SU-DHL-6 (cell line): ENCODE results near the gene MTHFD1.

Experiments used
- H2AFZ ChIP-seq: fragments of 200-600 bp; sonication (generic); 2 replicates; pipeline ENCODE4 v1.6.1; 2014; ENCODE audit warnings: low read depth, mild to moderate bottlenecking, moderate library complexity, mixed read lengths, antibody characterized with exemption, low read length; ENCODE audit not compliant: severe bottlenecking
- H3F3A ChIP-seq: fragments of 200-600 bp; shearing (Covaris generic); 2 replicates; pipeline ENCODE4 v1.6.0; 2016; ENCODE audit warnings: antibody characterized with exemption, mild to moderate bottlenecking; ENCODE audit not compliant: insufficient read depth
- H3K27ac ChIP-seq: fragments of 200-600 bp; sonication (generic); 2 replicates; pipeline ENCODE4 v1.5.1; 2016; ENCODE audit warnings: low read depth, mild to moderate bottlenecking, low read length, moderate library complexity, mixed read lengths
- H3K27me3 ChIP-seq: fragments of 200-600 bp; sonication (generic), shearing (Covaris generic); 2 replicates; pipeline ENCODE4 v1.6.0; 2014; ENCODE audit warnings: mild to moderate bottlenecking, low read length
- H3K36me3 ChIP-seq: fragments of 200-600 bp; sonication (generic); 2 replicates; pipeline ENCODE4 v1.6.1; 2014; ENCODE audit warnings: mild to moderate bottlenecking, low read length, mixed read lengths
- H3K4me2 ChIP-seq: fragments of 300-600, 200-600 bp; shearing (Covaris generic), sonication (generic); 2 replicates; pipeline ENCODE4 v1.6.0; 2014; ENCODE audit warnings: low read length, low read depth, mild to moderate bottlenecking; ENCODE audit not compliant: poor library complexity, severe bottlenecking
- H3K4me3 ChIP-seq: fragments of 200-600 bp; sonication (generic); 2 replicates; pipeline ENCODE4 v1.5.1; 2014; ENCODE audit warnings: antibody characterized with exemption, low read length, mild to moderate bottlenecking, mixed read lengths; ENCODE audit not compliant: insufficient read depth, poor library complexity, severe bottlenecking
- H3K79me2 ChIP-seq: fragments of 200-600 bp; sonication (generic); 2 replicates; pipeline ENCODE4 v1.6.1; 2014; ENCODE audit warnings: mild to moderate bottlenecking, low read length, moderate library complexity; ENCODE audit not compliant: insufficient read depth
- H3K9ac ChIP-seq: fragments of 200-600 bp; sonication (generic); 2 replicates; pipeline ENCODE4 v1.7.0; 2014; ENCODE audit warnings: mild to moderate bottlenecking, low read length
- H3K9me2 ChIP-seq: fragments of 200-600 bp; sonication (generic); replicated peaks from 2 replicates; pipeline ENCODE4 v1.6.1; 2014; ENCODE audit warnings: low read length; ENCODE audit not compliant: insufficient read depth
- H3K9me3 ChIP-seq: fragments of 200-600 bp; sonication (generic); 2 replicates; pipeline ENCODE4 v1.6.1; 2014; ENCODE audit warnings: low read length, mixed read lengths; ENCODE audit not compliant: insufficient read depth
- H4K20me1 ChIP-seq: fragments of 200-600 bp; sonication (generic); 2 replicates; pipeline ENCODE4 v1.6.1; 2014; ENCODE audit warnings: low read depth, mild to moderate bottlenecking, antibody characterized with exemption, low read length, moderate library complexity, mixed read lengths
- EZH2phosphoT487 ChIP-seq: fragments of 200-600 bp; sonication (generic), shearing (Covaris generic); conservative IDR thresholded peaks from 2 replicates; pipeline ENCODE4 v1.6.1; 2018; ENCODE audit warnings: mild to moderate bottlenecking, antibody characterized with exemption, low read length, moderate library complexity, mixed read lengths
- TF ChIP-seq, protein P1 (sequence below): fragments of 200-600 bp; sonication (generic); IDR thresholded peaks from one replicate; pipeline ENCODE4 v1.5.1; 2017; ENCODE audit warnings: antibody characterized with exemption, mild to moderate bottlenecking, low read length, moderate library complexity; ENCODE audit not compliant: insufficient read depth, poor library complexity, severe bottlenecking

The MTHFD1 gene

DNA sequence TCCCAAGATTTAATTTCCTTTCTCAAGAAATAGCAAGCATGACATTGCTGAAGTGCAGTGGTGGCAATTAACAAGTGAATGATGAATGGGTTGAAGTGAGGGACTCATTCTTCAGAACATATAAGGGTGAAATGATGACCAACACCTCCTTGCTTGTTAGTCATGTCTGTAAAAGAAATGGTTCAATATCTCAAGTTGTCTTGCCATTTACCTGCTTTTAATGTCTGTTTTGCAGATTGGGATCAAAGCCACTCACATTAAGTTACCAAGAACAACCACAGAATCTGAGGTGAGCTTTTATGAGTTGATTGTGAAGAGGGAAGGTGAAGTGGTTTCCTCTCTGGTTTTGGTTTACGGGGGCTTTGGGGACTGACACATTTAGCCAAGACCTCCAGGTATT lies 24.1 kb downstream of the MTHFD1 start:
- no peak overlapping the region for H3K27ac ChIP-seq
- no peaks in the 10 kb centered on the region for H4K20me1 ChIP-seq
- no peaks in the 10 kb centered on the region for H3F3A ChIP-seq
- TF ChIP-seq, protein P1, sequence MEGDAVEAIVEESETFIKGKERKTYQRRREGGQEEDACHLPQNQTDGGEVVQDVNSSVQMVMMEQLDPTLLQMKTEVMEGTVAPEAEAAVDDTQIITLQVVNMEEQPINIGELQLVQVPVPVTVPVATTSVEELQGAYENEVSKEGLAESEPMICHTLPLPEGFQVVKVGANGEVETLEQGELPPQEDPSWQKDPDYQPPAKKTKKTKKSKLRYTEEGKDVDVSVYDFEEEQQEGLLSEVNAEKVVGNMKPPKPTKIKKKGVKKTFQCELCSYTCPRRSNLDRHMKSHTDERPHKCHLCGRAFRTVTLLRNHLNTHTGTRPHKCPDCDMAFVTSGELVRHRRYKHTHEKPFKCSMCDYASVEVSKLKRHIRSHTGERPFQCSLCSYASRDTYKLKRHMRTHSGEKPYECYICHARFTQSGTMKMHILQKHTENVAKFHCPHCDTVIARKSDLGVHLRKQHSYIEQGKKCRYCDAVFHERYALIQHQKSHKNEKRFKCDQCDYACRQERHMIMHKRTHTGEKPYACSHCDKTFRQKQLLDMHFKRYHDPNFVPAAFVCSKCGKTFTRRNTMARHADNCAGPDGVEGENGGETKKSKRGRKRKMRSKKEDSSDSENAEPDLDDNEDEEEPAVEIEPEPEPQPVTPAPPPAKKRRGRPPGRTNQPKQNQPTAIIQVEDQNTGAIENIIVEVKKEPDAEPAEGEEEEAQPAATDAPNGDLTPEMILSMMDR, result no peak
- no peak for TF ChIP-seq EZH2phosphoT487
- H3K9ac ChIP-seq, result no peak overlapping the region
- H3K4me3 ChIP-seq, result no peak overlapping the region
- H3K27me3 ChIP-seq, result no peaks in the 10 kb centered on the region
- H2AFZ ChIP-seq, result no peak overlapping the region
- H3K9me3 ChIP-seq, result no peaks in the 10 kb centered on the region
- no peaks in the 10 kb centered on the region for H3K9me2 ChIP-seq
- no peak overlapping the region for H3K4me2 ChIP-seq
- H3K79me2 ChIP-seq, result peaks cover 35% of the 10 kb centered on the region
- H3K36me3 ChIP-seq, result peaks cover 20% of the 10 kb centered on the region

DNA sequence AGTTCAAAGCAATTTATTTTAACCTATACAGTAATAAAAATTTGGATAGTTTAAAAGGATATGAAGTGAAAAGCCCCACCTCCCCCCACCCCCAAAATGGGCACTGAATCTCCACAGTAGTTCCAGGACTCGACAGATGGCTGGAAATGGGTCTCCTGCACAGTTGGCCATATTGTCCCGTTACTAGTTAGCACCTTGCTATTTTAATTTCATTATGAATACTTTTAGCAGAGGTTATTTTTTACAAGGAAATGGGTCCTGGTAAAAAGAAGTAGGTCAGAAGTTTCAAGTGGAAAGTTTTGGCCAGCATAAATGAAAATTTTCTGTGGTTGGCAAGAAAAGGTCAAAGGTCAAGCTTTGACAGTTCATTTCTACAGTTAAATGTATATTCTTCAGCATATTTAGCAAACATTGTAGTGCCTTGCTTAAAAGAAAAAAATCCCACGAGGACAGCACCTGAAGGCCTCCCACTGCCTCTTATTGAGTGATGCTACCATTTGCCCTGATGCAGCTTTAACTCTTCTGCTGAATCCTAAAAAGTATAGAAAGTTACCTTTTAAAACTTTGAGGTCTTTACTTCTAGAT lies 28.3 kb downstream of the MTHFD1 start:
- TF ChIP-seq, protein P1, result no peak
- no peak for TF ChIP-seq EZH2phosphoT487
- Histone ChIP-seq H3K27me3 (no peaks in the 10 kb centered on the region), H4K20me1 (no peaks in the 10 kb centered on the region), H3K9me3 (no peaks in the 10 kb centered on the region), H3K36me3 (peaks cover 27% of the 10 kb centered on the region), H3K4me2 (no peak overlapping the region), H2AFZ (no peak overlapping the region), H3K9ac (no peak overlapping the region), H3K79me2 (no peaks in the 10 kb centered on the region), H3F3A (no peaks in the 10 kb centered on the region), H3K27ac (no peak overlapping the region), H3K9me2 (no peaks in the 10 kb centered on the region), H3K4me3 (no peak overlapping the region)

DNA sequence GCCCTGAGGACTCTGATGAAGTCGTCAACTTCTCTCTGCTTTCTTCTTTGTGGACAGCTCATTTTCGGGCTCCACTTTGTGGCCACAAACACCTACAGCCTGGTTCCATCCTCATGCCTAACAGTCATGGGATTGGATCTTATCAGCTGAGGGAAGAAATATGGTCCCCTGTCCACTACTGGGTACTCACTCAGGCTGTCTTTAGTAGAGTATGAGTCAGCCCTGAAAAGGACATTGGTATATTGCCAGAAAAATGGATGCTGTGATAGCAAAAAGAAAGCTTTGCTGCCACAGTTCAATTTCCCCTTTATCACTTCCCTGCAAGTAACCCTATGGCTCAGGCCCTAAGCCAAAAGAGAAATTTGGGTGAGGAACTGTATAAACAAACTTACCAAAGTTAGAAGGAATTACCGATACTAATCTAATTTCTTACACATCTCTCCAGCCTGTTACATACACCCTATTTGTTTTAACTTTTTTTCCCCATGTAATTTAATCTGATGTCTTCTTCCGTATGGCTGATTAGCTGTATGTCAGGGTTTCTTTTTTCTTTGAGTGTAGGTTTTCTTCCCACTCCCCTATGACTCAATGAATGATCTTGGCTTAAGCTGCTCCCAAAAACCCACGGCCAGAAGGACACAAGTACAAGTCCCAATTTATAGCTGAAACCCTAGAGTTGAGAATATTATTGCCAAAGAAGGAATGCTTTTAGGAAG lies 29.1 kb downstream of the MTHFD1 start:
- no peaks in the 10 kb centered on the region for H4K20me1 ChIP-seq
- no peaks in the 10 kb centered on the region for H3F3A ChIP-seq
- H3K4me2 ChIP-seq, result no peak overlapping the region
- H3K27me3 ChIP-seq, result no peaks in the 10 kb centered on the region
- no peaks in the 10 kb centered on the region for H3K9me3 ChIP-seq
- no peak overlapping the region for H2AFZ ChIP-seq
- H3K4me3 ChIP-seq, result no peak overlapping the region
- no peak overlapping the region for H3K27ac ChIP-seq
- no peaks in the 10 kb centered on the region for H3K79me2 ChIP-seq
- no peaks in the 10 kb centered on the region for H3K9me2 ChIP-seq
- H3K9ac ChIP-seq, result no peak overlapping the region
- TF ChIP-seq, protein P1, result no peak
- no peak for TF ChIP-seq EZH2phosphoT487
- H3K36me3 ChIP-seq, result peaks cover 27% of the 10 kb centered on the region
